GM21367 (cell line): ENCODE results near the gene TEX26.

Experiments
- ATAC-seq: cut with Tn5 transposase; IDR thresholded peaks from one replicate; pipeline ENCODE4 v1.9.1; 2021; ENCODE audit not compliant: unreplicated experiment

TEX26 gene

GRCh38 chr13:30974350-30974749 lies 41.9 kb downstream of the TEX26 start:
- ATAC-seq, result no peak

- no peak for ATAC-seq
These were observed 43.6 kb downstream of the TEX26 start for GRCh38 chr13:30976025-30976424.

GRCh38 chr13:30978981-30979956 lies 46.8 kb downstream of the TEX26 start:
- ATAC-seq, result no peak

DNA sequence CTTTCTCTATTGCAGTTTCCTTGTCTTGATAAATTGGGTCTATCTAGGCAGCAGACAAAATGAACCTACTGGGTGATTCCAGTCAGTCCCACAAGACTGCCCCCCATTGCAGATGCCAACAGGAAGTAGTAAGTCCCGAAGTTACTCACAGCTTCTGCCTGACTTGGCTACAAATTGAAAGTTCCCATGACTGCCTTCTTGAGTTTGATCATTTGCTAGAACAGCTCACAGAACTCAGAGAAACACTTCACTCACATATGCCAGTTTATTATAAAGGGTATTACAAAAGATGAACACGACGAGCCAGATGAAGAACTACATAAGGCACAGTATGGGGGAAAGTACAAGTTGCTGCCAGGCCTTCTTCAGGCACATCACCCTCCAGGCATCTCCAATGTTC lies 50.0 kb downstream of the TEX26 start:
- ATAC-seq, result no peak

DNA sequence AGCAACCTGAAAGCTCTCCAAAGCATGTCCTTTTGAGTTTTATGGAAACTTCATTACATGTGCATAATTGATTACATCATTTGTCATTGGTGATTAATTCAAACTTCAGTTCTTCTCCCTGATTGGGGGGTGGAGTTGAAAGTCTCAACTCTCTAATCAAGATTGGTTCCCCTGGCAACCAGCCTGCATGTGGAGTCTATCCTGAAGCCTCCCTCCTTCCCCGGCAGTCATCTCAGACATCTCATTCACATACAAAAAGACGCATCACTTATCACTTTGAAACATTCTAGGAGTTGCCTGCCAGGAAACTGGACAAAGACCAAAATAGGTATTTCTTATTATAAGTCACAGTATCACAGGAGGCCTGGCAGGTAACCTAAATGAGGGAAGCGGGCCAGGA lies 50.5 kb downstream of the TEX26 start:
- ATAC-seq, result no peak

GRCh38 chr13:30983431-30983830 lies 51.0 kb downstream of the TEX26 start:
- no peak for ATAC-seq

DNA sequence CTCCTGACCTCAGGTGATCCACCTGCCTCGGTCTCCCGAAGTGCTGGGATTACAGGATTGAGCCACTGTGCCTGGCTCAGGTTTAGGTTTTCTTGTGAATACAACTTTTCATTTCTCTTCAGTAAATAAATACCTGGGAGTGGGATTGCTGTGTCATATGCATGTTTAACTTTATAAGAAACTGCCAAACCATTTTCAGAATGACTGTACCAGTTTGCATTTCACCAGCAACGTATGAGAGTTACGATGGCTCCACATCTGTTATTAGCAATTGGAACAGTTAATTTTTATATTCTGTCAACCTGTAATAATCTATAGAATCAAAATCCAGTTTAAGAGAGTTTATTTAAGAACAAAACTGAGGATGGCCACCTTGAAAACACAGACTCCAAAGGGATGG lies 52.2 kb downstream of the TEX26 start:
- ATAC-seq, result no peak

- no peak for ATAC-seq
These were observed 53.3 kb downstream of the TEX26 start for GRCh38 chr13:30985637-30986205.

- ATAC-seq, result no peak
These were observed 58.7 kb downstream of the TEX26 start for GRCh38 chr13:30991184-30991583.

GRCh38 chr13:30991922-30992321 lies 59.5 kb downstream of the TEX26 start:
- ATAC-seq, result no peak

- no peak for ATAC-seq
These were observed 62.9 kb downstream of the TEX26 start for GRCh38 chr13:30995331-30995730.

GRCh38 chr13:30997697-30998096 lies 65.2 kb downstream of the TEX26 start:
- ATAC-seq, result no peak

- no peak for ATAC-seq
These were observed 66.0 kb downstream of the TEX26 start for GRCh38 chr13:30998136-30999088.

GRCh38 chr13:31000889-31001288 lies 68.4 kb downstream of the TEX26 start:
- ATAC-seq, result no peak

DNA sequence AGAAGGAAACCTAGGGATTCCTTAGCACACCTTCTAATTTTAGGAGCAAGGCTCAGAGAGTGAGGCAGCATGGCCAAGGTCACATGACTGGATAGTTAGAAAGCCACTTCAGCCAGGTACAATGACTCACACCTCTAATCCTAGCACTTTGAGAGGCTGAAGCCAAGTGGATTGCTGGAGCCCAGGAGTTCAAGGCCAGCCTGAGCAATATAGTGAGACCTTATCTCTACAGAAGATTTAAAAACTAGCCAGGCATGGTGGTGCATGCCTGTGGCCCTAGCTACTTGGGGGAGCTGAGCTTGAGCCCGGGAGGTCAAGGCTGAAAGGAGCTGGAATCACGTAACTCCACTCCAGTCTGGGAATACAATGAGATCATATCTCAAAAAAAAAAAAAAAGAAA lies 69.2 kb downstream of the TEX26 start:
- ATAC-seq, result no peak

DNA sequence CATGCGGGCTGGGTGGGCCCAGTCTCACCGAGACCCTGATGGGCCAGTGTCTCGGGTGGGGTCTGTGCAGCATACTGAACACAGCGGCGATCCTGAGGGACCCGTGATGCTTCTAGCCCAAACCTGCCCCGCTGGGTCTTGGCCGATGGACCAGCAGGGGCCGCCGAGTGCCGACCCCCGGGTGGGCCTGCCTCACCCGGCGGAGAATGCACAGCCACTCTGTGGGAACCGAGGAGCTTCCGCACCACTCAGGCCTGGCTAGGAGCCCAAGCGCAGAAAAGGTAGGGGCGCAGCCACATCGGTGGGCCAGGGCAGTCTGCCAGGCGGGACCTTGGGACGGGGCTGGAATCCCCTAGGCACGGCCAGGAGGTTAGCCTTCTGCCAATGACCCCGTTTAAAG lies 72.6 kb downstream of the TEX26 start:
- no peak for ATAC-seq

DNA sequence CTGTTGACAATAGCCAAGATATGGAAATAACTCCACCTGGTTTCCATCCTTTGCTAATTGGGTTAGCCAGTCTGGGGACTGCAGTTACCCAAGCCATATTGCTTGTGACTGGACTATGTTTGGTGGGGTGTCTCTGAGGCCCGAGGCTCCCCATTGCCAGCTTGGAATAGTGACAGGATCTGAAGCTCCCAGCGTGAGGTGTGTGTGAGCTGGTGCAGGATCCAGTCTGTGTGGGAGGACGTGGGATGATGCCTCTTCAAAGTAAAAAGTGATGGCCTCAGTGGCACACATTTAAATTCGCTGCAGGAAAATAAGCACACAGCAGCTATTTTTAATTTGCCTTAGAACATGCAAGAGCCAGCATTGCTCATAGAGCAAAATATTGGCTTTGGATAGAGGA lies 75.0 kb downstream of the TEX26 start:
- no peak for ATAC-seq

DNA sequence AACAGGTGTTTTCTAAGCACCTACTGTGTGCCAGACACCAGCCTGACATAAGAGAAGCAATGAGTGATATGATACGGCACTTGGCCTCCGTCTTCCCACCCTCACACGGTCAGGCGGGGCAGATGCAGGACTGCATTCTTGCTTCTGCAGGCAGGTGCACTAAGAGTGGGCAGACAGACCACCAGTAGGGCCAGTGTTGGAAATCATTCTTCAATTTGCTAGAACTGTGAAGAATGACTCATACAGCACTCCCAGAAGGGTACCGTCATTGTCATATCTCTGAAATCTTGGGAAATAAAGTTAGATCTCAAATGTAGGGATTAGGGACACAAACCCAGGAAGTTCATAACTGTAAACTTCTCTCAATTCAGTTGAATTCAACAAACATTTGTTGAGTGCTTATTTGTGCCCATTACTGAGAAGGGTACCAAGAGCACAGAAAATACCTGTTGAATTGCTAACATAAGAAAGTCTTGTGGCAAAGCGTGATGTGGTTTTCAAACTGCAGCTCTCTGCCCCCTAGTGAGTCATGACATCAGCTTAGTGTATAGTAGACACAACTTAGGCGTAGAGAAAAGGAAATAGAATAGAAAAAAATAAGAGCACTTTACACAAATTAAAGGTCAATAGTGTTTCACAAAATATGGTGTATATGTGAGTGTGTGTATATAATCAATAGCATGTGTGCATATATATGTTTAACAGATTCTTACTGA lies 76.1 kb downstream of the TEX26 start:
- ATAC-seq, result no peak

DNA sequence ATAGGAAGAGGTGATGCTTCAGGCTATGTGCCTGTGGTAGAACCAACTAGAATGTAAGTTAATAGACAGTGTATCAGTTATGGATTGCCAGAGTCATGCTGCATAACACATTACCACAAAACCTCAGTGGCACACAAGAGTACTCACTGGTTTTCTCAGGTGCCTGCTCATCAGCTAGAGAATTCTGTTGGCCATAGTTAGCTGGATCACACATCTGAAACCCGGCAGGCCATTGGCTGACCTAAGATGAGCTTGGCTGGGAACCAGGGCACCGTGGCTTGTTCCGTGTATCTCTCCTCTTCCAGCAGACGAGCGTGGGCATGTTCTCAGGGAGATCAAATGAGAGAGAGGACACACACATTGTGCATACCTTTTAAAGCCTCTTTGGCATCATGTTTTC lies 76.7 kb downstream of the TEX26 start:
- no peak for ATAC-seq

DNA sequence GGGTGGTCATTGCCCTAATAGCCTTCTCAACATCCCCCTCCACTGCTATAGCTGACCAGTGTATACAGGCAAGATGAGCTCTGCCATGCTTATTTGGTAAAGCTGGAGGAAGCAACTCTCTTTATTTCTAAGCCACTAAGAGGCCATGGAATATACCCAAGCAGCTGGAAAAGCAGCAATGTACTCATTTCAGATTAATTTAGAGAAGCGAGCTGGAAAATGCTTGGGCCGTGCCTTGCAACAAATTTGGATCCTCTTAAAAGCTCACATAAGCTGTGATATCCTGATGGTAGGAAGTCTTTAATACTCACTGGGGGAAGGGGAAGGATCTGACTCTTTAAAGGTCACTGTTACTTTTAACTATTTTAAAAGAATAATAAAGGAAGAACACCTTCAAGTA lies 77.8 kb downstream of the TEX26 start:
- ATAC-seq, result no peak
